Embryonic facial prominence (tissue), 1 donor: Measurements from ENCODE around the gene VPS35L.
"Not testable (repeated sequence)": the region's sequence is repeated elsewhere in the genome, so short reads cannot be mapped to it uniquely, and the experiment has no call there.

ENCODE experiments used
- DNase-seq: peaks from one replicate; pipeline ENCODE4 v3.0.0-alpha.2; 2016; ENCODE audit errors: extremely low spot score

Gene VPS35L

DNA sequence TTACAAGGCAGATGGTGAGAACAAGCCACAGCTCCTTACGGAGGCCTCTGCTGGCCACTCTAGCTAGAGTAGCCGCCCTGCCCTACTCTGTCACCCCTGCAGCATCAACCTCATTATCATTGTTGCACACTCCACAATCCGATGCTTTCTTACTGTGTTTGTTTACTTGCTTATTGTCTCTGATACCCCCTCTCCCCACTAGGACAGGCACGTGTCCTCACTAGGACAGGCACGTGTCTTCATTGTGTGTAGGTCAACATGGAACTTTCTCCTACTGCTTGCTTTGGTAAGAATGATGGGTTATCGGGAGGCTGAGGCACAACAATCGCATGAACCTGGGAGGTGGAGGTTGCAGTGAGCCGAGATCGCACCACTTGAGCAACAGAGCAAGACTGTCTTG is 98.6 kb downstream of the VPS35L start:
- DNase-seq = no peak

DNA sequence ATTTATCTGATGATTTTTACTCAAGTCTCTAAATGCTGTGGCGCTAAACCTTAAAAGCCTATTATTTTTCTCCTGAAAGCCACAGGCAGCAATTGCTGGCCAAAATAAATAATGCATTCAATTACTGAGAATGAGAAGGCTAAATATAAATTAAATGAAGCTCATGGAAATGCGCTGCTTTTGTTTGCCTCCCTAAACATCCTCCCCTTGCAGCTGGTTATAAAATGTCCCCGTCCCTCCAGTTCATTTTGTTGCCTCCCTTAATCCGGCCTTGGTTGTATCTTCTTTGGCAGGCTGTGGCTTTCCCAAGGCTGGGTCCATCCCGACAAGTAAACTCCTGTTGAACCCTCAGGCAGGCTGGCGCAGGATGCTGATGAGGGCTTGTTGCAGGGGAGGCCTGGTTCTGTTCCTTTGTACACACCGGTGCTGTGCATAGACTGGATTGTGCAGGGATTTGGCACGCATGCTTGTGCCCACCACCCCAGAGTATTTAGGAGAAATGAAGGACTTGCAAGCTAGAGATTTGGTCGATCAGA is 99.8 kb downstream of the VPS35L start:
- DNase-seq = no peak

GRCh38 chr16:19657831-19658230 is 102.3 kb downstream of the VPS35L start:
- DNase-seq = no peak

DNA sequence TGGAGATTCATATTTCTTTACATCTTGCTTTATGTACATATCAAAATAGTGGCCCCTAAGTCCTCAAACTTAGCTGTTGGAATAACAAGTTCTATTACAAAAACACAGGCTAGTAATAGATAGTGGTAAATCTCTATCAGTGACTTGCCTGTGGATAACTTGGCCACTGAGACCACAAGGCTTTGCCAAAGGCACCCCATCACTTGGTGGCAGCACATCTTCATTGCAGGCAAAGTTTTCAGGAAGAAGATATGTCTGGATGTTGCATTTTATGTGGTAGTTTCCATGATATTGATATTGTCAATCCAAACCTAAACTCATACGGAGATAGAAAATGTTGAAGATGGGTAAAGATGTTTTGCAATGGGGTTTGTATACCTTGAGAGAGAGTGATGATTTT is 104.1 kb downstream of the VPS35L start:
- no peak for DNase-seq

DNA sequence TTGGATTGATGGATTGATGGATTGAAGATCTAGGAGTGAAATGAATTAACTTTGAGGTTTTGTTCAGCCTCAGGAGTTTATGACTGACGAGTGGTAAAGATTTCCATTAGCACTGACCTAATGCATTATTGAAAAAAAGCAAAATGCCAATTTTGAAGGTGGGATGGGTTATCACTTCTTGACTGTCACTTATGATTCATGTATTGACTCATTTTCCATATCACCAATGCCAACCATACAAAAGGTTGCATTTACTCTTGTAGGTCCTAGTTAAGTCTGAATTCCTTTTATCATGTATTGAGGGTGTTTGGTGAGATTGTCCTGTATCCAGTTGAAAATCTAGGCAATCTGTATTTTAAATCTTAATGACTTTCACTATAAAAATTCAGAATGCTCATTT is 104.9 kb downstream of the VPS35L start:
- no peak for DNase-seq

- no peak for DNase-seq
Measured at GRCh38 chr16:19662351-19662750, 106.8 kb downstream of the VPS35L start.

DNA sequence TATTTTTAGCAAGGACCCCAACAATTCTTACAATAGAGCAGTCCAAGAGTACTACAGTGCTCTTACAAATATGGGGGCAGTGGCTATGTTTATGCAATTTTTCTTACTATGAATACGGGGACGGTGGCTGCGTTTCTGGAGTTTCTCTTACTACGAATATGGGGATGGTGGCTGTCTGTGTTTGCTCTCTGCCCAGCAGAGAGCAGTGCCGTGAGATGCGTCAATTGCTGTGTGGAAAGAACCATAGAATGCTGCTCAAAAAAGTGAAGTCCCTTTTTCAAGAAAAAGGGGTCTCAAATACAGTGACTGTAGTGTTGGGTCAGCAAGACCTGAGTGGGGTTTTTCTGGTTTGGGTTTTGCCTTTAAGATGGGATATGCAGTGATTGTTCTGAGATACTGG is 108.7 kb downstream of the VPS35L start:
- DNase-seq = no peak

- DNase-seq = not testable (repeated sequence)
Measured at GRCh38 chr16:19665313-19665712, 109.8 kb downstream of the VPS35L start.

- no peak for DNase-seq
Measured at GRCh38 chr16:19666477-19666876, 111.0 kb downstream of the VPS35L start.

GRCh38 chr16:19672378-19672777 is 116.9 kb downstream of the VPS35L start:
- no peak for DNase-seq

- no peak for DNase-seq
Measured at GRCh38 chr16:19674485-19674884, 119.0 kb downstream of the VPS35L start.

DNA sequence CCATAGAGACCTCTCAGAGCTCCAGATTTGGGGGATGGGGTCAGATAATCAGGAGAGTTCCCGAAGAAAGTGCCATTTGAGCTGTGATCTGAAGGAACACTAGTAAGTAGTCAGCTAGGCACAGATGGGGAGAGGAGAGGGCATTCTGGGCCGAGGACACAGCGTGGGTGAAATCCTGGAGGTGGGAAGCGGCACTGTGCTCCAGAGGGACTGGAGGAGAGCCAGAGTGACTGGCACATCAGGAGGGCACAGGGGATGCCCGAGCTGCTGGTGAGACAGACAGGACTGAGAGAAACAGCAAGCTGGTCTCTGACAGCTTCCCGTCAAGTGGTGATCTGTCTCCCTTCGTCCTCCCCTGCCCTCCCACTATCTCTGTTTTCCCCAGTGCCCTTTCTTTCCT is 121.9 kb downstream of the VPS35L start:
- no peak for DNase-seq

DNA sequence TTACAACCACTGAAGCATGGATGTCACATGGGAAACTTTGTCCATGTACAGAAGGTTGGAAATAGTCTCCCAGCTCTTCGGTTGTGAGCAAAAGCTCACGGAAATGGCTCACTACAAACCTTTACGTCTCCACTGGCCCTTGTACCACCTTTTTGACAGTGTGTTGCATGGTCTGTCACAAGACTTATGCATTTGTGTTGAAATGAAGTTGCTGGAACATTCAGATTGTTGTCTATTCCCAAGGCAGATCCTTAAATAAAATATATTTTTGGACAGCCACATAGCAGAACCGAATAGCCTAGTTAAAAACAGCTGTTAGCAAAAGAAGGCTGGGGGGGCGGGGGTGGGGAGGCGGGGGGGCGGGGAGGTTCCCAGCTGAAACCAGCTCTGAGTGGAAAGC is 123.3 kb downstream of the VPS35L start:
- DNase-seq = no peak

DNA sequence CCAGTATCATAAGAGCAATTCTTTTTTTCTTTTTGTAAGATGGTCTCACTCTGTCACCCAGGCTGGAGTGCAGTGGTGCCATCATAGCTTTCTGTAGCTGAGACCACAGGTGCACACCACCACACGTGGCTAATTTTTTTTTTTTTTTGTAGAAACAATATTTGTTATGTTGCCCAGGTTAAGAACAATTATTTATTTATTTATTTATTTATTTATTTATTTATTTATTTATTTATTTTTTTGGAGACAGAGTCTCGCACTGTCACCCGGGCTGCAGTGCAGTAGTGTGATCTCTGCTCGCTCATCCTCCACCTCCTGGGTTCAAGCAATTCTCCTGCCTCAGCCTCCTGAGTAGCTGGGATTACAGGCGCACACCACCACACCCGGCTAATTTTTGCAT is 123.8 kb downstream of the VPS35L start:
- DNase-seq = not testable (repeated sequence)

GRCh38 chr16:19680881-19681340 is 125.4 kb downstream of the VPS35L start:
- DNase-seq = no peak

DNA sequence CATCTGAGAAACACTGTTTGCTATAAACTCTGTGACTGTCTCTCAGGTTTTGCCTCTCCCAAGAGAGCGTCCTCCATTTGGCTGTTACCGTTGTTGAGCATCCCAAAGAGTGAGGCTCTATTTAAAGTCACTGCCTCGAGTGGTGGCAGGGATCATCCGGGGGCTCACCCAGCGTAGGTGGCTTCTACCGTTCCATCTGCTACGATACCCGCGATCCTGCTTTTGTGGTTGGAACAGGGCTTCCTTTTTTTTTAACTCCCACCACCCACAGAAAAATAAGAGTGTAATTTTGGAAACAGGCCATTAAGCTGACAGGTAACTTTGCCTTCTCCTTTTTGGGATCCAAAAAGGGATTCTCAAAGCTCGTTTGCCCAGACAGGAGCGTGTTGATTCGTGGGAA is 126.1 kb downstream of the VPS35L start:
- DNase-seq = no peak

- DNase-seq = no peak
Measured at GRCh38 chr16:19683453-19684236, 128.1 kb downstream of the VPS35L start.

DNA sequence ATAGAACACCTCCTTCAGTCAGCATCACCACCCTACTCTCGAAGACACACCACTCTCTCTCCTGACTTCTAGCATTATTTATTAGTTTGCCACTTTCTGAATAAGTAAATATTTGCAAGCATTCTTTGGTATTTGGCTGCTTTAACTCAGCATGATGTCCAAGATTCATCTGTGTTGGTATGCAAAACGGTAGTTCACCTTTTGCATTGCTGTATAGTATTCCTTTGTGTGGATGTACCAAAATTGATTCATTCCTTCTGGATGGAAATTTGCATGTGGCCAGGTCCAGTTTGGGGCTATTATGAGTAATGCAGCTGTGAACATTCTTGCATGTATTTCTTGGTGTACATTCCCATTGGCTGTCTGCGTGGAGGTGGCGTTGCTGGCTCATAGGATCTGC is 129.7 kb downstream of the VPS35L start:
- DNase-seq = no peak

DNA sequence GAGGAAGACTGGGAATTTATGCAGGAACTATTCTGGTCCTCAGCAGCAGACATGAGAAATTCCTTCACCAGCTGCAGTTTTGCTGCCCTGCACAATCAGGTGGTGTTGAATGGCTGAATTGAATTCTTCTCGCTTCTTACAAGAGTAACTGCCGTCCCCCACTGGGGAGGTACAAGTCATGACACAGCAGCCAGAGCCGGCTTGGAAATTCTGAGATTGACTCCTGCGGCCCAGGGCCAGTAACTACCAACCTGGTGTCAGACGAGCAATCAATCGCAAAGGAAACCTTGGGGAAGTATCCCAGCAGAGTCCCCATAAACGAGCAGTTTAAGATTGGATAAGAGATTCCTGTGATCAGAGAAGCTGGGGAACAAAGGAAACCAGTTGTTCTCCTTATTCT is 131.8 kb downstream of the VPS35L start:
- DNase-seq = no peak

DNA sequence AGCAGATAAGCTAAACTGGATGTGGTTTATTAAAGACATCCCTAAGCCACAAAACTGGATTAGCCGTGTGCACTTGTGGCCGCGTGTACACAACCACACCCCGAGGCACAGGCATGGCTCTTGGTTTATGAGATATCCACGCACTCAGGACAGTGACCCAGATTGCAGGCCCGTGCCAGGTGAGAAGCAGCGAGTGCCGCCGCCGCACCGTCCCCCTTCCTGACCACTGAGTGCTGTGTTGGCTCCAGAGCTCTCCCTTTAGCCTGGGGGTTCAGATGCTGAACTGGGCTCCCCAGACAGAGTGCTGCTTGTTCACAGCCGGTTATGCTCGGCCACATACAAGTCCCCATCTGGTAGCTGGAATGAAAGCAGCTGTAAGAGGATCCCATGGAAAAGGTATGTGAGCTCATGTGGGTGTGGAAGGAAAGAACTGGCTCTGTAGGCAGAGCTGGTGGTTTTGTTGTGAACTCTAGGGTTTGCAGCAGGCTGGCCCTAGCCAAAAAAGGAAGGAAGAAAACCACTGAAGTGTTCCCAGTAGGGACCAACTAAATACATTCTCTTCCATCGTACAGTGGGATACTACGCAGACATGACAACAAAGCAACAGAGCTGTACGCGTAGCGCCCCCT is 133.0 kb downstream of the VPS35L start:
- no peak for DNase-seq

GRCh38 chr16:19689342-19689741 is 133.8 kb downstream of the VPS35L start:
- no peak for DNase-seq

DNA sequence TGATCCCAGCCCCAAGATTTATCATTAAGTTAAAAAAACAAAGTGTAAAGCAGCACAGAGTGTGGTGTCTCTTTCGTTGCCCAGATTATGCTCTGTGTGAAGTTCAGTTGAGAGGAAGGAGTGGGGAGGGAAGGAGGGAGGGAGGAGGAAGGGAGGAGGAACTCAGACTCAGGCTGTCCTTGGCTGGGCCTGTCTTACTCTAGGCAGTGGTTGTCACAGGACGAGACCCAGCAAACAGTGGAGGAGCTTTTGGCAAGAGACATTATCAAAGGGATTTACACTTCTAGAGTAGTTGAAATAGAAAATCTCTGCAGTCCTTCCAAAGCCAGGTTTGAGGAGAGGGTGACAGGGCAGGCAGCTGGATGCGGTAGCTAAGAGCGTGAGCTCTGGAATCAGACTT is 134.7 kb downstream of the VPS35L start:
- no peak for DNase-seq

DNA sequence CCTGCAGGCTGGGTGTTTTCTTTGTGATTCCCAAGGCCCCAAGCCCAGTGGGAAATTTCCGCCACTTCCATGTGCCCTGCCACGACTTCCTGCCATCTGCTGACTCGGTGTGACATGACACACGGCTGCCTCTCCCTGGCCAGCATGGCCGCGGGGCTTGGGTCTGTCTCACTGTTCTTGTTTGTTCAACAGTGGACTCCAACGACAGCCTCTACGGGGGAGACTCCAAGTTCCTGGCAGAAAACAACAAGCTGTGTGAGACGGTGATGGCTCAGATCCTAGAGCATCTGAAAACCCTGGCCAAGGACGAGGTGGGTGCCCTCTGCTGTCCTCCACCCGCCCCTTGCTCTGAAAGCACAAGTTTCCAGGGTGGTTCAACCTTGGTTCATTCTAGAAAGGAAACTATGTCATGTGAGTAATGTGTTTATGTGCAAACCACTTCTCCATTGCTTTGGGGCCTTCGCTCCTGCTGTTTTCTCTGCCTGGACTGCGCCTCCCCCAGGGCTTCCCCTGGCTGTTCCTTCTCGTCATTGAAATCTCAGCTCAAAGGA is 135.7 kb downstream of the VPS35L start:
- DNase-seq = no peak
